Left ventricle myocardium superior (tissue), 1 donor: ENCODE data around the gene HAX1. TPM values are rescaled to one million over a fixed set of nuclear protein-coding genes. Genes with fewer than 3 reads are reported as not detected.
A peak's percentile ranks its signal among the peaks of the same experiment; 100 is the strongest.
"Not testable (repeated sequence)": the region's sequence is repeated elsewhere in the genome, so short reads cannot be mapped to it uniquely, and the experiment has no call there.

Experiments used
- ATAC-seq: fragments of 200-7000 bp; cut with Tn5 transposase; one replicate; pipeline ENCODE4 v1.9.1; 2020; ENCODE audit warnings: mild to moderate bottlenecking, moderate library complexity
- DNase-seq: peaks from one replicate; pipeline ENCODE4 v3.0.0-alpha.2; 2020
- intact Hi-C: fragments of 100-400 bp; cut with micrococcal nuclease; formaldehyde crosslinking; loops from one replicate; pipeline ENCODE4 v1.11.0; 2022
- total RNA-seq: library from RNA; stranded (reverse); fragmentation: NEBNext Ultra II Directional; extraction: Animal tissue kit (Norgen Biotek cat#: 25700); gene quantifications from one replicate; pipeline ENCODE4 v1.2.1, GENCODE V29; 2021
- donor health status: DM: no; HTN: yes; CAD: no; lungs with severe emphysema.

The HAX1 gene
- total RNA-seq, 1 donor from 2014 or later = 181 TPM

GRCh38 chr1:154321609-154321934 lies 49.1 kb downstream of the HAX1 start:
- DNase-seq, intact Hi-C loops, ATAC-seq: not testable (repeated sequence)

DNA sequence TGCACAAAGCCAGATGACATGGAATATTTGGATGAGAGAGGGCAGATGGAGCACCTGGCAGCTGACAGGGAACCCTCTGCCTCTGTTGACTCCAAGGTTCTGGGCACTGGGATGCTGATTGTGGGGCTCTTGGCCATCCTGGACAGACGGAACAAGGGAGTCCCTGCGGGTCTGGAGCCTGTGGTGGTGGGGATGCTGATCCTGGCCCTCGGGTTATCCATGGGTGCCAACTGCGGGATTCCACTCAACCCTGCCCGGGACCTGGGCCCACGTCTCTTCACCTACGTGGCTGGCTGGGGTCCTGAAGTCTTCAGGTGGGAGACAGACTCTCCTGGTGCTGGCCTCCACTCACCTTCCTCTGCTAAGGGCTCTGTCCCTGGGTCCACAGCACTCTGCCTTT lies 51.1 kb downstream of the HAX1 start:
- no peak for ATAC-seq
- intact Hi-C loops = no loop called here

GRCh38 chr1:154324241-154324640 lies 51.8 kb downstream of the HAX1 start:
- intact Hi-C loops = no loop called here
- DNase-seq (no peak), ATAC-seq (no peak)

More for the DNA sequence above, 51.1 kb downstream of the HAX1 start:
- no peak for DNase-seq

GRCh38 chr1:154324669-154325582 lies 52.5 kb downstream of the HAX1 start, which contains the start of gene ATP8B2:
ATP8B2 (plus strand) TSS chr1:154325525; CDS start chr1:154328142, 2,617 bp downstream.
- intact Hi-C loops = no loop called here
- DNase-seq (peak; percentile 77), ATAC-seq (peak; percentile 63)

Other genes starting within 250 kb of the HAX1 start
- 0.27 TPM for gene NUP210L, start 117.6 kb upstream of the HAX1 start, total RNA-seq
- gene TPM3, start 80.5 kb upstream of the HAX1 start, total RNA-seq = 77.1 TPM
- gene CFAP141, start 66.3 kb upstream of the HAX1 start, total RNA-seq = not detected
- 95.6 TPM for gene UBAP2L, start 51.7 kb upstream of the HAX1 start, total RNA-seq
- gene AQP10, start 48.5 kb downstream of the HAX1 start, total RNA-seq = 0.27 TPM
- 9.2 TPM for gene ATP8B2, start 52.9 kb downstream of the HAX1 start, total RNA-seq
- gene IL6R, start 132.7 kb downstream of the HAX1 start, total RNA-seq = 15.3 TPM
- 1.9 TPM for gene TDRD10, start 229.6 kb downstream of the HAX1 start, total RNA-seq
- gene SHE, start 229.8 kb downstream of the HAX1 start, total RNA-seq = 10.2 TPM